Kidney epithelial cell (primary cell): ENCODE measurements around the gene GGT5. TPM values are rescaled to one million over a fixed set of nuclear protein-coding genes. Genes with fewer than 3 reads are reported as not detected.

Experiments
- DNase-seq: peaks from one replicate; pipeline ENCODE4 v3.0.0-alpha.2; 2010; ENCODE audit warnings: low read depth
- H3K27me3 ChIP-seq: 2 replicates; pipeline ENCODE4 v1.6.0; 2011; ENCODE audit warnings: low read length; ENCODE audit not compliant: control insufficient read depth, insufficient read depth
- H3K36me3 ChIP-seq: 2 replicates; pipeline ENCODE4 v1.5.1; 2011; ENCODE audit warnings: low read length; ENCODE audit not compliant: control insufficient read depth, insufficient read depth
- H3K4me3 ChIP-seq: 2 replicates; pipeline ENCODE4 v1.5.1; 2011; ENCODE audit warnings: low read depth, mild to moderate bottlenecking, control low read depth, low read length
- total RNA-seq: library from RNA; depleted of rRNA; stranded (reverse); fragments of >200 nt; gene quantifications from 2 replicates; pipeline ENCODE4 v1.2.3, GENCODE V29; 2015
- TF ChIP-seq, protein P1 (sequence below): IDR thresholded peaks from 2 replicates; pipeline ENCODE4 v1.5.1; 2011; ENCODE audit warnings: mild to moderate bottlenecking, moderate library complexity, low read length, control low read depth, inconsistent platforms; ENCODE audit not compliant: insufficient read depth, poor library complexity, severe bottlenecking

The GGT5 gene
- total RNA-seq, 1 donor from 2014 or later = 5.9 TPM

DNA sequence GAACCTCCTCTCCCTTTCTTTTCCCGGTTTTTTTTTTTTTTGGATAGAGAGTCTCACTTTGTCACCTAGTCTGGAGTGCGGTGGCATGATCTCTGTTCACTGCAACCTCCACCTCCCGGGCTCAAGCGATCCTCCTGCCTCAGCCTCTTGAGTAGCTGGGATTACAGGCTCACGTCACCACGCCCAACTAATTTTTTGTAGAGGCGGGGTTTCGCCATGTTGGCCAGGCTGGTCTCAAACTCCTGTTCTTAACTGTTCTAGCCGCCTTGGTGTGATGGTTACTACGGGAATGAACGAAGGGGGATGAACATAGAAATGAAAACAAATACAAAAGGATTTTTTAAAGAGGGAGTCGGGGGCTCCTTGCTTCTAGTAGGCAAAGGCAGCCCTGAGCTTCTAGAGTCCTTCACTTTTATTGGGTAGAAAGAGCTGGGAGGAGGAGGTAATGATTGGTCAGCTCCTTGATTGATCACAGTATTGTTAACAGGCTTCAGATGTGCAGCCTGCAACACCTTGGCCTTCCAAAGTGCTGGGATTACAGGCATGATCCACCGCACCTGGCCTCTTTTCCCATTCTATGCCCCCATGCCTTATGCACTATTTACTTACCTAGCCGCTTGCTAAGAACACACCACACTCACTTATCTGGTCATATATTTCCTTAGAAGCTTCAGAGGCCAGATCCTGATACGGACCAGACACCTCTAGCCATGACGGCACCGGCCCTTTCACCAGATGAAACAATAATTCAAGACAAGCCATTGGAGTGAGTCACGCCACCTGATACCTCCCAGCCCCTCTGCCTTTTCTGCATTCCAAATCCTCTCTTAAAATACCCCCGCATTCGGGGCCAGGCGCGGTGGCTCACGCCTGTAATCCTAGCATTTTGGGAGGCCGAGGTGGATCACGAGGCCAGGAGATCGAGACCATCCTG lies 42.9 kb downstream of the GGT5 start:
- no peak for DNase-seq
- Histone ChIP-seq H3K27me3 (no peaks in the 10 kb centered on the region), H3K36me3 (no peaks in the 10 kb centered on the region), H3K4me3 (no peak overlapping the region)
- TF ChIP-seq, protein P1, sequence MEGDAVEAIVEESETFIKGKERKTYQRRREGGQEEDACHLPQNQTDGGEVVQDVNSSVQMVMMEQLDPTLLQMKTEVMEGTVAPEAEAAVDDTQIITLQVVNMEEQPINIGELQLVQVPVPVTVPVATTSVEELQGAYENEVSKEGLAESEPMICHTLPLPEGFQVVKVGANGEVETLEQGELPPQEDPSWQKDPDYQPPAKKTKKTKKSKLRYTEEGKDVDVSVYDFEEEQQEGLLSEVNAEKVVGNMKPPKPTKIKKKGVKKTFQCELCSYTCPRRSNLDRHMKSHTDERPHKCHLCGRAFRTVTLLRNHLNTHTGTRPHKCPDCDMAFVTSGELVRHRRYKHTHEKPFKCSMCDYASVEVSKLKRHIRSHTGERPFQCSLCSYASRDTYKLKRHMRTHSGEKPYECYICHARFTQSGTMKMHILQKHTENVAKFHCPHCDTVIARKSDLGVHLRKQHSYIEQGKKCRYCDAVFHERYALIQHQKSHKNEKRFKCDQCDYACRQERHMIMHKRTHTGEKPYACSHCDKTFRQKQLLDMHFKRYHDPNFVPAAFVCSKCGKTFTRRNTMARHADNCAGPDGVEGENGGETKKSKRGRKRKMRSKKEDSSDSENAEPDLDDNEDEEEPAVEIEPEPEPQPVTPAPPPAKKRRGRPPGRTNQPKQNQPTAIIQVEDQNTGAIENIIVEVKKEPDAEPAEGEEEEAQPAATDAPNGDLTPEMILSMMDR = no peak

DNA sequence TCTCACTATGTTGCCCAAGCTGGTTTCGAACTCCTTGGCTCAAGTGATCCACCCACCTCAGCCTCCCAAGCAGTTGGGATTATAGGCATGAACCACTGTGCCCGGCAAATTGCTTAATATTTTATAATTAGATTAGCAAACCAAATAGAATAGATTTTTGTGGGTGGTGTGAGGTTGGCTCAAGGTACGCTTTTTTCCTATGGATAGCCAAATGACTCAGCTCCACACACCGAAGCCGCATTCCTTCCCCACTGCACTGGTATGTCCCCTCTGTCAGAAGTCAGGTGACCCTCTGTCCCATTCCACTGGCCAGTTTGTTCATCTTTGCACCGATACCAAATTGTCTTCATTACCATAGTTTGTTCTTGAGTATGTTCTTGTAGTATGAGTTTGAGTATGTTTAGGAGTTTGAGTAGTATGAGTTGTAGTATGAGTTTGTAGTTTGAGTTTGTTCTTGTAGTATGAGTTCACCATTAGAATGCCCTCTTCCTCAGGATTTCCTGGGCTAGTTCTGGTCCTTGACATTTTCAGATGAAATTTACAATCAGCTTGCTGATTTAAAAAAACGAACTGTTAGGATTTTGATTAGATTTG lies 44.2 kb downstream of the GGT5 start:
- TF ChIP-seq, protein P1 = no peak
- Histone ChIP-seq H3K4me3 (no peak overlapping the region), H3K36me3 (no peaks in the 10 kb centered on the region), H3K27me3 (no peaks in the 10 kb centered on the region)
- peak; percentile 43 for DNase-seq

DNA sequence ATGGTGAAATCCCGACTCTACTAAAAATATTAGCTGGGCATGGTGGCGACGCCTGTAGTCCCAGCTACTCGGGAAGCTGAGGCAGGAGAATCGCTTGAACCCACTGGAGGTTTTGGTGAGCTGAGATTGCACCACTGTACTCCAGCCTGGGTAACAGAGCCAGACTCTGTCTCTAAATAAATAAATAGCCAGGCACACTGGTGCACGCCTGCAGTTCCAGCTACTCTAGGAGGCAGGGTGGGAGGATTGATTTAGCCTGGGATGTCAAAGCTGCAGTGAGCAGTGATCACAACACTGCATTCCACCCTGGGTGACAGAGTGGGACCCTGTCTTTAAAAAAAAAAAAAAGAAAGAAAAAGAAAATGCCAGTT lies 46.2 kb downstream of the GGT5 start:
- Histone ChIP-seq H3K4me3 (no peak overlapping the region), H3K36me3 (no peaks in the 10 kb centered on the region), H3K27me3 (no peaks in the 10 kb centered on the region)
- TF ChIP-seq, protein P1 = no peak
- DNase-seq = no peak

DNA sequence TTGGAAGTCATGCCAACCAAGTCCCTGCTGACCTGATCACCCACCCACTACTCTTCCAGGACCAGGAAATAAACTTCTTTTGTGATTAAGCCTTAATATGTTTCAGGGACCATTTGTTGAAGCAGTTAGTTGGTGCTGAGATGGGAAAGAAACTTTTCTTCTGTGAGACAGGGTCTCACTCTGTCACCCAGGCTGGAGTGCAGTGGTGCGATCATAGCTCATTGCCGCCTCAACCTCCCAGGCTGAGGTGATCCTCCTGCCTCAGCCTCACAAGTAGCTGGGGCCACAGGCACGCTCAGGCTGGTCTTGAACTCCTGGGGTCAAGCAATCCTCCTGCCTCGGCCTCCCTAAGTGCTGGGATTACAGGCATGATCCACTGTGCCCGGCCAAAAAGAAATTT lies 53.0 kb downstream of the GGT5 start:
- DNase-seq = no peak
- TF ChIP-seq, protein P1 = no peak
- Histone ChIP-seq H3K4me3 (no peak overlapping the region), H3K27me3 (no peaks in the 10 kb centered on the region), H3K36me3 (no peaks in the 10 kb centered on the region)

DNA sequence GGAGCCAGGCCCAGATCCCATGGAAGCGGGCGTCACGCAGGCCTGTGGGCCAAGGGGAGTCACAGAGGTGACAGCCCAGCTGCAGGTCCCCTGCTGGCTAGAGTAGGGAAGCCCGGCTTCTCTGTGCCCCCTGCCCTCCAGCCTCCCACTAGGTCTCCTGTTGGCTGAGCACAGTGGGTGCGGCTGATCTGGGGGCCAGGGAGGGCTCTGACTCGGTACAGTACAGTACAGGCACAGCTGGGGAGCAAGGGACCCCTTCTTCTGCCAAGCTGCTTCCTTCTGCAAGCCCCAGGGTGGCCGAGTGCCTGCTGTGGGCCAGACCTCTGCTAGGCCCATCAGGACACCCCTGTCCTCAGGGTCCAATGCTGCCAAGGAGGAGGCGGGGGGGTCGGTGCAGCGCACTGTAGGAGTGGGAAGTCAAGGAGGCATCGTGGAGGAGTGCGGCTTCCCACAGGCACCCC lies 53.5 kb downstream of the GGT5 start:
- TF ChIP-seq, protein P1 = no peak
- no peak overlapping the region for H3K4me3 ChIP-seq
- H3K36me3 ChIP-seq = no peaks in the 10 kb centered on the region
- no peak for DNase-seq
- no peaks in the 10 kb centered on the region for H3K27me3 ChIP-seq
